Upper lobe of left lung (tissue), 6 donors: ENCODE results near the gene RPL27A. TPM values are rescaled to one million over a fixed set of nuclear protein-coding genes. Genes with fewer than 3 reads are reported as not detected.

ENCODE experiments used
- ATAC-seq, 2 donors: fragments of 200-7000 bp; cut with Tn5 transposase; one replicate each; pipeline ENCODE4 v1.9.1; 2022; ENCODE audit warnings: mild to moderate bottlenecking in 2 of 2, moderate library complexity in 2 of 2; ENCODE audit not compliant: low FRiP score in 2 of 2
- DNase-seq, 2 donors: peaks; one replicate each; pipeline ENCODE4 v3.0.0-alpha.2; 2019 to 2020
- H3K27ac ChIP-seq, 4 donors: fragments of 200-600 bp; sonication (generic); one replicate each; pipeline ENCODE4 v1.5.1; 2016 to 2019
- H3K27me3 ChIP-seq, 4 donors: fragments of 200-600 bp; sonication (generic); one replicate each; pipeline ENCODE4 v1.5.1; 2017 to 2019
- H3K36me3 ChIP-seq, 4 donors: fragments of 200-600 bp; sonication (generic); one replicate each; pipeline ENCODE4 v1.5.1; 2016 to 2019
- H3K4me1 ChIP-seq, 4 donors: fragments of 200-600 bp; sonication (generic); one replicate each; pipeline ENCODE4 v1.5.1; 2018 to 2019
- H3K4me3 ChIP-seq, 4 donors: fragments of 200-600 bp; sonication (generic); one replicate each; pipeline ENCODE4 v1.5.1; 2017 to 2019; ENCODE audit warnings: mild to moderate bottlenecking in 2 of 4, moderate library complexity in 1 of 4
- H3K9me3 ChIP-seq, 4 donors: fragments of 200-600 bp; sonication (generic); one replicate each; pipeline ENCODE4 v1.5.1; 2018 to 2019
- CTCF ChIP-seq, 6 experiments: fragments of 450-650 bp in 4 of 6; fragments of 200-600 bp in 2 of 6; sonication (generic) in 2 of 6; IDR thresholded peaks; one replicate each; pipeline ENCODE4 v1.5.1; 2016 to 2019; ENCODE audit warnings: antibody characterized with exemption in 6 of 6
- EP300 ChIP-seq, 4 donors: sonication (generic); formaldehyde crosslinking; IDR thresholded peaks; one replicate each; pipeline ENCODE4 v1.5.1; 2017; ENCODE audit warnings: antibody characterized with exemption in 4 of 4, control low read depth in 2 of 4
- POLR2A ChIP-seq, 4 donors: fragments of 450-650 bp; IDR thresholded peaks; one replicate each; pipeline ENCODE4 v1.5.1; 2016 to 2017; ENCODE audit warnings: antibody characterized with exemption in 4 of 4, mild to moderate bottlenecking in 2 of 4
- POLR2AphosphoS5 ChIP-seq, 2 donors: sonication (generic); formaldehyde crosslinking; IDR thresholded peaks; one replicate each; pipeline ENCODE4 v1.5.1; 2017; ENCODE audit warnings: antibody characterized with exemption in 2 of 2
- WGBS, 2 donors: methylation state at CpG; one replicate each; pipeline ENCODE4 v1.1.5; 2017 to 2018; 5-methylcytosine and 5-hydroxymethylcytosine counted together
- total RNA-seq, 6 donors: library from RNA; depleted of rRNA in 4 of 6; stranded (reverse); fragments of >200 nt in 4 of 6; gene quantifications; one replicate each; pipeline versions ENCODE4 v1.1.0 to v1.2.1, GENCODE V29; 2016 to 2021
- donor health status: DM: no; HTN: no; CAD: no; lungs with moderate emphysema.
- donor health status: DM: no; HTN: yes; CAD: no; lungs with severe emphysema.

The RPL27A gene
- total RNA-seq, 6 donors from 2014 or later: 652 to 1,317 (median 861) TPM

GRCh38 chr11:8693555-8693954 lies 11.0 kb downstream of the RPL27A start:
- ATAC-seq: no peak
- WGBS, 2 donors: 91 to 94% methylated on average over 7 of the region's 7 CpGs

GRCh38 chr11:8694137-8694536 lies 11.5 kb downstream of the RPL27A start:
- no peaks in the 10 kb centered on the region for H3K27me3 ChIP-seq
- peaks cover 23 to 77% (median 66%) of the 10 kb centered on the region in 4 donors for H3K36me3 ChIP-seq
- no peak for DNase-seq
- H3K27ac ChIP-seq: no peak overlapping the region
- no peak overlapping the region for H3K4me3 ChIP-seq
- TF ChIP-seq POLR2AphosphoS5 (IDR thresholded peaks at IDR 0.05) (no peak), EP300 (IDR thresholded peaks at IDR 0.05) (no peak), POLR2A (IDR thresholded peaks at IDR 0.05) (no peak), CTCF (IDR thresholded peaks at IDR 0.05) (no peak)
- H3K9me3 ChIP-seq: no peaks in the 10 kb centered on the region
- WGBS, 2 donors: 81 to 82% methylated on average over 5 of the region's 5 CpGs
- peaks cover 3 to 8% (median 5%) of the 10 kb centered on the region in 4 donors for H3K4me1 ChIP-seq
- no peak for ATAC-seq

More at GRCh38 chr11:8693555-8693954, 11.0 kb downstream of the RPL27A start:
- Histone ChIP-seq H3K9me3 (no peaks in the 10 kb centered on the region), H3K36me3 (peaks cover 23 to 71% (median 63%) of the 10 kb centered on the region in 4 donors), H3K4me1 (peaks cover 3 to 11% (median 5%) of the 10 kb centered on the region in 4 donors), H3K27me3 (no peaks in the 10 kb centered on the region), H3K4me3 (no peak overlapping the region), H3K27ac (no peak overlapping the region)
- TF ChIP-seq POLR2A (IDR thresholded peaks at IDR 0.05) (no peak), EP300 (IDR thresholded peaks at IDR 0.05) (no peak), CTCF (IDR thresholded peaks at IDR 0.05) (no peak), POLR2AphosphoS5 (IDR thresholded peaks at IDR 0.05) (no peak)
- peak in 1 of 2 donors; percentile 15 for DNase-seq

- 82 to 95% methylated on average over 2 to 3 of the region's 3 CpGs for WGBS, 2 donors
- Histone ChIP-seq H3K4me3 (no peak overlapping the region), H3K9me3 (no peaks in the 10 kb centered on the region), H3K36me3 (peaks cover 23 to 89% (median 68%) of the 10 kb centered on the region in 4 donors), H3K27me3 (no peaks in the 10 kb centered on the region), H3K27ac (no peak overlapping the region), H3K4me1 (peaks cover 0 to 7% (median 0%) of the 10 kb centered on the region in 4 donors)
- TF ChIP-seq CTCF (IDR thresholded peaks at IDR 0.05): no peak
- TF ChIP-seq POLR2AphosphoS5 (IDR thresholded peaks at IDR 0.05): no peak
- no peak for TF ChIP-seq EP300 (IDR thresholded peaks at IDR 0.05)
- no peak for TF ChIP-seq POLR2A (IDR thresholded peaks at IDR 0.05)
- ATAC-seq: no peak
- no peak for DNase-seq
Measured at GRCh38 chr11:8697054-8697453, 14.5 kb downstream of the RPL27A start.

DNA sequence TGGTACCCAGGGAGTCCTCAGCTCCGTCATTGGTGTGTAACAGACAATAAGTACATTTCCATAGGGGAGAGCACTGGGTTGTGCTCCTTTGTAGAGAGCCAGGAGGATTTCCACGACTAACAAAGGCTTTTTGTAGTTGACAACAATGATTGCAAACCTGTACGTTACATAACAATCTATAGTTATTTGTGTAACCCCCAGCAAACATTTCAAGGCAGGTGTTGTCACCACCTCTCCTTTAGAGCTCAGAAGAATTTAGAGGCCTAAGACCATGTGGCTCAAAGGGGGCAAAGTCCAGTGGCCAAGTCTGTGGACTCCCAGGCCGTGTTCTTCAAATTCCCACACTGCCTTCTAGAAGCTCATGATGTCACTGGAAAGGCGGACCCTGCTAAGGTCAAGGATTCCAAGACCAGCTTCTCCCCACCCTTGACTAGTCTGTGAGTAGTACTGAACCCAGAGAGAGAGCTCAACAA lies 15.8 kb downstream of the RPL27A start:
- H3K4me3 ChIP-seq: no peak overlapping the region
- WGBS, 2 donors: 88 to 89% methylated on average over 4 to 5 of the region's 5 CpGs
- H3K9me3 ChIP-seq: no peaks in the 10 kb centered on the region
- peak overlapping the region in 1 of 4 donors; percentile 4 for H3K27ac ChIP-seq
- H3K4me1 ChIP-seq: peaks cover 0 to 7% (median 0%) of the 10 kb centered on the region in 4 donors
- peak in 1 of 2 donors; percentile 6 for DNase-seq
- no peak for ATAC-seq
- H3K27me3 ChIP-seq: no peaks in the 10 kb centered on the region
- TF ChIP-seq CTCF (IDR thresholded peaks at IDR 0.05): no peak
- TF ChIP-seq POLR2A (IDR thresholded peaks at IDR 0.05): no peak
- TF ChIP-seq POLR2AphosphoS5 (IDR thresholded peaks at IDR 0.05): no peak
- TF ChIP-seq EP300 (IDR thresholded peaks at IDR 0.05): no peak
- H3K36me3 ChIP-seq: peaks cover 12 to 90% (median 69%) of the 10 kb centered on the region in 4 donors

DNA sequence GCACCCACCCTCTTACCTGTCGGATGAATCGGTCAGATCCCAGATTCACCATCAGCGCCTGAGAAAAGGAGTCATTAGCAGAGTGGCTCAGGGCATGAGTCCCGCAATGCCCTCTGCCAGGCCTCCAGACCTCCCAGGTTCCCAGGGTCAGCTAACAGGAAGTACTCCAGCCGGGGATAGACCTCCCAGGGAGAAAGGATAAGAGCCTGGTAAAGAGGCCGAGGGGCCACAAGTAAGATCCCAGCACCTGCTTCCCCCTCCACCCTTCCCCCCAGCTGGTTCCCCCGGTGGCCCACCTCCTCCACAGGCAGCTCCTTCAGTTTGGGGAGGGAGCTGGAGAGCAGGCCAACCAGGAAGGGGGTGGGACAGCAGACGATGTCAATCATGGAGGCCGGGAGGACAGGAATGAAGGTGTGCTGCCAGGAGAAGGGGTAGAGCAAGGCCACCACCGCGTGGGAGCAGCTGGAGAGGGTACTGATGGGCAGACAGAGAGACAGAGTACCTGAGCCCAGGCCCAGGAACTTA lies 16.4 kb downstream of the RPL27A start:
- Histone ChIP-seq H3K9me3 (no peaks in the 10 kb centered on the region), H3K27me3 (no peaks in the 10 kb centered on the region), H3K4me3 (no peak overlapping the region), H3K4me1 (peaks cover 0 to 7% (median 0%) of the 10 kb centered on the region in 4 donors), H3K36me3 (peaks cover 11 to 90% (median 69%) of the 10 kb centered on the region in 4 donors), H3K27ac (peak overlapping the region in 1 of 4 donors; percentile 39)
- WGBS, 2 donors: 79% methylated on average over 8 to 11 of the region's 11 CpGs
- no peak for TF ChIP-seq CTCF (IDR thresholded peaks at IDR 0.05)
- no peak for TF ChIP-seq POLR2A (IDR thresholded peaks at IDR 0.05)
- no peak for TF ChIP-seq EP300 (IDR thresholded peaks at IDR 0.05)
- TF ChIP-seq POLR2AphosphoS5 (IDR thresholded peaks at IDR 0.05): no peak
- ATAC-seq (no peak), DNase-seq (no peak)
